Measurements from ENCODE around the gene WDR59. TPM values are rescaled to one million over a fixed set of nuclear protein-coding genes. Genes with fewer than 3 reads are reported as not detected.
"Not testable (repeated sequence)": the region's sequence is repeated elsewhere in the genome, so short reads cannot be mapped to it uniquely, and the experiment has no call there.

The WDR59 gene
- total RNA-seq, 8 experiments from 2014 or later, result 13.2 to 66.4 (median 22.4) TPM

DNA sequence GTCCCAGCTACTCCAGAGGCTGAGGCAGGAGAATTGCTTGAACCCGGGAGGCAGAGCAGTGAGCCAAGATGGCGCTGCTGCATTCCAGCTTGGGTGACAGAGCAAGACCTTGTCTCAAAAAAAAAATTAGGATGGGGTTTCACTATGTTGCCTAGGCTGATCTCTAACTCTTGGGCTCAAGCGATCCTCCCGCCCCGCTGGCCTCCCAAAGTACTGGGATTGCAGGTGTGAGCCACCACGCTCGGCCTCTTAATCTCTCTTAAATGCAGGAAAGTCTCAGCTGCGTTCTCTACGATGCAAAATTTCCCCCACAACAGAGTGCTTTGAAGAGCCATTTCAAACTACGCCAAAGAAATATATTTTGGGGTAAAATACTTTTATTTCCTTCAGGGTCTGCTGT, 5.9 kb upstream of the WDR59 start:
- H3K4me1 ChIP-seq (replicated peaks in 1 of 2), result peaks cover 6 to 9% of the 10 kb centered on the region in 2 donors
- ATAC-seq (replicated peaks in 6 of 8), result no peak
- in situ Hi-C loops (cut with MboI; ENCODE audit: low pct_unique_long_range_greater_than_20kb in 2 of 9, low sequenced_read_pairs in 9 of 9, unreplicated experiment in 9 of 9), result loop anchor here in 2 of 9 experiments (10.0 to 25.0 kb wide), 2 partner anchors 114 to 121 kb away; partner anchors contain the start of gene LDHD (in 1 of the 2)
- no peak overlapping the region for H3K27ac ChIP-seq
- no peak overlapping the region for H3K4me3 ChIP-seq
- WGBS, 10 experiments, result 50 to 100% (median 97%) methylated on average over 1 to 6 of the region's 10 CpGs; no CpG with 5 or more reads in 5 of the 10 experiments

DNA sequence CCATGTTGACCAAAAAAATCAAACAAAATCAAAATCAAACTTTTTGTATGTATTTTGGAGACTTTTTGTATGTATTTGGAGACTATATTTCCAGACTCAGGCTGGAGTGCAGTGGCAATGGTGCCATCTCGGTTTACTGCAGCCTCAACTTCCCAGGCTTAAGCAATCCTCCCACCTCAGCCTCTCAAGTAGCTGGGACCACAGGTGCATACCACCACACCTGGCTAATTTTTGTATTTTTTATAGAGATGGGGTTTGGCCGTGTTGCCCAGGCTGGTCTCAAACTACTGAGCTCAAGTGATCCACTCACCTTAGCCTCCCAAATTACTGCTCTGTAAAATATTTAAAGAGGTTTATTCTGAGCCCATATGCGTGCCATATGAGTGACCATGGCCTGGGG, 4.9 kb upstream of the WDR59 start:
- WGBS, 10 experiments, result 57 to 100% (median 73%) methylated on average over 1 to 3 of the region's 3 CpGs; no CpG with 5 or more reads in 2 of the 10 experiments
- H3K4me1 ChIP-seq (replicated peaks in 1 of 2); H3K27ac ChIP-seq; H3K4me3 ChIP-seq; ATAC-seq (replicated peaks in 6 of 8): not testable (repeated sequence)
- in situ Hi-C loops (cut with MboI; ENCODE audit: low pct_unique_long_range_greater_than_20kb in 2 of 9, low sequenced_read_pairs in 9 of 9, unreplicated experiment in 9 of 9), result loop anchor here in 2 of 9 experiments (10.0 to 25.0 kb wide), 2 partner anchors 115 to 122 kb away; partner anchors contain the start of gene LDHD (in 1 of the 2)

GRCh38 chr16:74987027-74987681, 2.2 kb upstream of the WDR59 start:
- no peak for ATAC-seq (replicated peaks in 6 of 8)
- in situ Hi-C loops (cut with MboI; ENCODE audit: low pct_unique_long_range_greater_than_20kb in 2 of 9, low sequenced_read_pairs in 9 of 9, unreplicated experiment in 9 of 9), result loop anchor here in 1 of 9 experiments (25.0 kb wide), 1 partner anchor 125 kb away; the partner anchor contains the start of gene LDHD
- 44 to 94% (median 58%) methylated on average over 2 to 8 of the region's 8 CpGs; no CpG with 5 or more reads in 1 of the 10 experiments for WGBS, 10 experiments
- Histone ChIP-seq H3K4me3 (no peak overlapping the region), H3K27ac (no peak overlapping the region), H3K4me1 (replicated peaks in 1 of 2) (peaks cover 6 to 7% of the 10 kb centered on the region in 2 donors)

DNA sequence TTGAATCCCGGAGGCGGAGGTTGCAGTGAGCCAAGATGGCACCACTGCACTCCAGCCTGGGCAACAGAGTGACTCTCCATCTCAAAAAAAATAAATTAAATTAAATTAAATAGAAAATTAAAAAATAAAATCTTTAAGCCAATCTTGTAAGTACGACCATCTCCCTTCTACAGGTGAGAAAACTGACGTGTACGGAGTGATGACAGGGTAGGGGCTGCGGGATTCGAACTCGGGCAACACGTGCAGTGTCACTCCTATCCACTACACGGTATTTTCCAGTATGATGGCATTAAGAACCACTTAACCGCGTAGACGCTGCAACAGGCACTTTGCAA, 762 bp downstream of the WDR59 start:
- Histone ChIP-seq H3K4me1 (replicated peaks in 1 of 2) (no peaks in the 10 kb centered on the region), H3K4me3 (peak overlapping the region; percentile 70 to 86 (median 81)), H3K27ac (no peak overlapping the region)
- WGBS, 10 experiments, result 0 to 90% (median 20%) methylated on average over 1 to 5 of the region's 13 CpGs; no CpG with 5 or more reads in 3 of the 10 experiments
- ATAC-seq (replicated peaks in 6 of 8), result no peak
- in situ Hi-C loops (cut with MboI; ENCODE audit: low pct_unique_long_range_greater_than_20kb in 2 of 9, low sequenced_read_pairs in 9 of 9, unreplicated experiment in 9 of 9), result loop anchor here in 1 of 9 experiments (25.0 kb wide), 1 partner anchor 128 kb away; the partner anchor contains the start of gene LDHD

GRCh38 chr16:74982256-74982655, 2.7 kb downstream of the WDR59 start:
- H3K4me1 ChIP-seq (replicated peaks in 1 of 2), result no peaks in the 10 kb centered on the region
- ATAC-seq (replicated peaks in 6 of 8), result no peak
- H3K4me3 ChIP-seq, result no peak overlapping the region
- 57 to 100% (median 77%) methylated on average over 1 of the region's 1 CpG; no CpG with 5 or more reads in 4 of the 10 experiments for WGBS, 10 experiments
- in situ Hi-C loops (cut with MboI; ENCODE audit: low pct_unique_long_range_greater_than_20kb in 2 of 9, low sequenced_read_pairs in 9 of 9, unreplicated experiment in 9 of 9), result loop anchor here in 1 of 9 experiments (25.0 kb wide), 1 partner anchor 130 kb away; the partner anchor contains the start of gene LDHD
- no peak overlapping the region for H3K27ac ChIP-seq

DNA sequence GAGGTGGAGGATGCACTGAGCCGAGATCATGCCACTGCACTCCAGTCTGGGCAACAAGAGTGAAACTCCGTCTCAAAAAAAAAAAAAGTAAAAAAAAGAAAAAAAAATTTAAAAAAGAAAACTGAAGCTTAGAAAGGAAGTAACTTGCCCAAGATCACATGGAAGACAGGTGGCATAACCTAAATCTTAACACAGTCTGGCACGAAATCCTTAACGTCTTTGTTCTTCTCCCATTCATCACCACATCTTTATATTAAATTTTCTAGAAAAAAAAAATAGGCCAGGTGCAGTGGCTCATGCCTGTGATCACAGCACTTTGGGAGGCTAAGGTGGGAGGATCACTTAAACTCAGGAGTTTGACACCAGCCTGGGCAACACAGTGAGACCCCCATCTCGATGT, 9.3 kb downstream of the WDR59 start:
- WGBS, 10 experiments, result 69 to 100% (median 84%) methylated on average over 2 to 5 of the region's 5 CpGs
- Histone ChIP-seq H3K27ac (no peak overlapping the region), H3K4me3 (no peak overlapping the region), H3K4me1 (replicated peaks in 1 of 2) (no peaks in the 10 kb centered on the region)
- in situ Hi-C loops (cut with MboI; ENCODE audit: low pct_unique_long_range_greater_than_20kb in 2 of 9, low sequenced_read_pairs in 9 of 9, unreplicated experiment in 9 of 9), result loop anchor here in 1 of 9 experiments (25.0 kb wide), 1 partner anchor 137 kb away; the partner anchor contains the start of gene LDHD
- ATAC-seq (replicated peaks in 6 of 8), result no peak

DNA sequence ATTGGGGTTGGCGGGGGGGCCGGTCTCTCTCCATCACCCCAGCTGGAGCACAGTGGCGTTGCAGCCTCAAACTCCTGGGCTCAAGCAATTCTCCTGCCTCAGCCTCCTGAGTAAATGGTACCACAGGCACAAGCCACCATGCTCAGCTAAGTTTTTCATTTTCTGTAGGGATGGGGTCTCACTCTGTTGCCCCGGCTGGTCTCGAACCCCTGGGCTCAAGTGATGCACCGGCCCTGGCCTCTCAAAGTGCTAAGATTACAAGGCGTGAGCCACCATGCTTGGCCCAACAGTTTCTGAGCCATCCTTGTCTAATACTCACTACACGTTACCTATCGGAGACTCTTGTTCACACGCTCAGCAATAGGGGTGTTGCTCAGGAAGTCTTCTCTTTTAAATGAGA, 11.6 kb downstream of the WDR59 start:
- no peaks in the 10 kb centered on the region for H3K4me1 ChIP-seq (replicated peaks in 1 of 2)
- no peak for ATAC-seq (replicated peaks in 6 of 8)
- 87 to 100% (median 93%) methylated on average over 2 to 9 of the region's 10 CpGs; no CpG with 5 or more reads in 5 of the 10 experiments for WGBS, 10 experiments
- H3K4me3 ChIP-seq, result no peak overlapping the region
- H3K27ac ChIP-seq, result no peak overlapping the region
- in situ Hi-C loops (cut with MboI; ENCODE audit: low pct_unique_long_range_greater_than_20kb in 2 of 9, low sequenced_read_pairs in 9 of 9, unreplicated experiment in 9 of 9), result no loop called here

- Histone ChIP-seq H3K4me3 (no peak overlapping the region), H3K4me1 (replicated peaks in 1 of 2) (peaks cover 3 to 5% of the 10 kb centered on the region in 2 donors), H3K27ac (no peak overlapping the region)
- 20 to 100% (median 84%) methylated on average over 1 to 4 of the region's 4 CpGs for WGBS, 10 experiments
- ATAC-seq (replicated peaks in 6 of 8), result no peak
- in situ Hi-C loops (cut with MboI; ENCODE audit: low pct_unique_long_range_greater_than_20kb in 2 of 9, low sequenced_read_pairs in 9 of 9, unreplicated experiment in 9 of 9), result no loop called here
Measured at GRCh38 chr16:74954763-74955162, 30.2 kb downstream of the WDR59 start.

DNA sequence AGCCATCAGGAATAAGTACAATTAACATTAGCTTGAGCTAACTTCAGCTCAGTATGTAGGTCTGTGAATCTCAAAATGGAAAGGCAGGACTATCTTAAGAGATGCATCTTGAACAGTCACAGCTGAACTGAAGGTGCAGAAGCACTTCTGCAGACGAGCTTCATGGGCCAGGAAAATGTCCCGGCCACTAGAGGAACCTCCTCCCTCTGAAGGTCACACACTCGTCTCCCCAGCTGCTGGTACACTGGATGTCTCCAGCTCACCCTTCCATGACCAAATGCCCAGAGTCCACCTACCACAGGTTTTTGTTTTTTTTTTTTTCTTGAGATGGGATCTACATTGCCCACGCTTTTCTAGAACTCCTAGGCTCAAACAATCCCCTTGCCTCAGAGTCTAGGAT, 33.2 kb downstream of the WDR59 start:
- no peak overlapping the region for H3K27ac ChIP-seq
- ATAC-seq (replicated peaks in 6 of 8), result no peak
- 60 to 95% (median 83%) methylated on average over 1 to 4 of the region's 4 CpGs; no CpG with 5 or more reads in 4 of the 10 experiments for WGBS, 10 experiments
- in situ Hi-C loops (cut with MboI; ENCODE audit: low pct_unique_long_range_greater_than_20kb in 2 of 9, low sequenced_read_pairs in 9 of 9, unreplicated experiment in 9 of 9), result no loop called here
- H3K4me1 ChIP-seq (replicated peaks in 1 of 2), result peaks cover 3% of the 10 kb centered on the region in 2 donors
- H3K4me3 ChIP-seq, result no peak overlapping the region

- in situ Hi-C loops (cut with MboI; ENCODE audit: low pct_unique_long_range_greater_than_20kb in 2 of 9, low sequenced_read_pairs in 9 of 9, unreplicated experiment in 9 of 9), result no loop called here
- WGBS, 10 experiments, result 75 to 100% (median 98%) methylated on average over 2 to 6 of the region's 11 CpGs; no CpG with 5 or more reads in 2 of the 10 experiments
- no peak overlapping the region for H3K4me3 ChIP-seq
- H3K4me1 ChIP-seq (replicated peaks in 1 of 2), result peaks cover 0 to under 1% of the 10 kb centered on the region in 2 donors
- no peak for ATAC-seq (replicated peaks in 6 of 8)
- H3K27ac ChIP-seq, result no peak overlapping the region
Measured at GRCh38 chr16:74951206-74951605, 33.7 kb downstream of the WDR59 start.

- no peaks in the 10 kb centered on the region for H3K4me1 ChIP-seq (replicated peaks in 1 of 2)
- ATAC-seq (replicated peaks in 6 of 8), result no peak
- WGBS, 10 experiments, result 90 to 100% (median 100%) methylated on average over 1 to 4 of the region's 7 CpGs; no CpG with 5 or more reads in 7 of the 10 experiments
- in situ Hi-C loops (cut with MboI; ENCODE audit: low pct_unique_long_range_greater_than_20kb in 2 of 9, low sequenced_read_pairs in 9 of 9, unreplicated experiment in 9 of 9), result no loop called here
- H3K27ac ChIP-seq, result no peak overlapping the region
- H3K4me3 ChIP-seq, result no peak overlapping the region
Measured at GRCh38 chr16:74950511-74950910, 34.4 kb downstream of the WDR59 start.

GRCh38 chr16:74949309-74949708, 35.6 kb downstream of the WDR59 start:
- H3K4me1 ChIP-seq (replicated peaks in 1 of 2), result no peaks in the 10 kb centered on the region
- no peak overlapping the region for H3K4me3 ChIP-seq
- 94 to 100% (median 98%) methylated on average over 1 to 3 of the region's 3 CpGs; no CpG with 5 or more reads in 6 of the 10 experiments for WGBS, 10 experiments
- in situ Hi-C loops (cut with MboI; ENCODE audit: low pct_unique_long_range_greater_than_20kb in 2 of 9, low sequenced_read_pairs in 9 of 9, unreplicated experiment in 9 of 9), result no loop called here
- no peak for ATAC-seq (replicated peaks in 6 of 8)
- no peak overlapping the region for H3K27ac ChIP-seq

DNA sequence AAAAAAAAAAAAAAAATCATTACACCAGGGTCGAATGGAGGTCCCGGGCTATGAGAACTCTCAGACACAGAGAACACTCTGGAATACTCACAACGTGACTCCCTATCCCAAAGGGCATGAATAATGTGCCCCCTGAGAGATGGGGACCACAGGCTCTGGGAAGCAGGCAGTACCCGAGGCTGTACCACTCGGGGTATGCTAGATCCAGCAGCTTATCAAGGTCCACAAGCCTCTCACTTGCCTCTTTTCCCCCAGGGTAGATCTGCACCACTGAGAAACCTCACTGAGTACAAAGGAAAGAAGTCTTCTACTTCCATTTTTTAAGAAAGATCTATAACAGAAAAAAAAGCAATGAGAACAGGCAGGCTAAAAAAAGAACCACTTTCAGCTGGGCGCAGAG, 40.5 kb downstream of the WDR59 start:
- in situ Hi-C loops (cut with MboI; ENCODE audit: low pct_unique_long_range_greater_than_20kb in 2 of 9, low sequenced_read_pairs in 9 of 9, unreplicated experiment in 9 of 9), result no loop called here
- 69 to 100% (median 97%) methylated on average over 1 to 6 of the region's 6 CpGs; no CpG with 5 or more reads in 3 of the 10 experiments for WGBS, 10 experiments
- Histone ChIP-seq H3K4me1 (replicated peaks in 1 of 2) (no peaks in the 10 kb centered on the region), H3K4me3 (no peak overlapping the region), H3K27ac (no peak overlapping the region)
- no peak for ATAC-seq (replicated peaks in 6 of 8)

Data from motor neuron (in vitro differentiated cells).